K562 (cell line): Measurements from ENCODE around the gene RBMX. TPM values are rescaled to one million over a fixed set of nuclear protein-coding genes. Genes with fewer than 3 reads are reported as not detected.

Source experiments
- BRF2 ChIP-seq: IDR thresholded peaks from 3 replicates; pipeline ENCODE4 v1.6.1; 2011; ENCODE audit warnings: borderline replicate concordance, mild to moderate bottlenecking; ENCODE audit not compliant: insufficient read length, insufficient read depth
- PKNOX1 ChIP-seq: fragments of 450-650 bp; IDR thresholded peaks from 2 replicates; pipeline ENCODE4 v1.6.1; 2016
- SMARCE1 ChIP-seq: fragments of 450-650 bp; IDR thresholded peaks from 2 replicates; pipeline ENCODE4 v1.7.1; 2016; ENCODE audit warnings: mild to moderate bottlenecking
- ZBTB40 ChIP-seq, 2 experiments: fragments of 450-650 bp in 1 of 2; sonication (generic) in 1 of 2; formaldehyde crosslinking in 1 of 2; IDR thresholded peaks; 2 replicates each; pipeline versions ENCODE4 v1.7.1 to v1.9.0; 2016 to 2022; ENCODE audit warnings: inconsistent platforms in 1 of 2, mild to moderate bottlenecking in 1 of 2, missing genetic modification reagents in 1 of 2
- polyA plus RNA-seq, 8 experiments: library from polyadenylated mRNA; depleted of rRNA in 4 of 8; stranded (reverse) in 5 of 8; unstranded in 3 of 8; fragments of >200 nt; fragmentation: Nextera tagmentation in 2 of 8; fragmentation: Illumina TruSeq in 1 of 8; extraction: Ambion mirVana in 2 of 8; extraction: Trizol in 1 of 8; gene quantifications; 2 replicates each; pipeline versions ENCODE4 v1.2.1 to v1.2.3, GENCODE V29; 2011 to 2014; ENCODE audit warnings: inconsistent platforms in 1 of 8, missing spikeins in 1 of 8
- total RNA-seq, 7 experiments: library from RNA; depleted of rRNA in 6 of 7; stranded (reverse); fragments of >200 nt in 6 of 7; fragmentation: Illumina TruSeq in 2 of 7; extraction: Trizol in 2 of 7; gene quantifications; 2 replicates each; pipeline versions ENCODE4 v1.2.1 to v1.2.3, GENCODE V29; 2011 to 2021; ENCODE audit warnings: low replicate concordance in 1 of 7
- TF ChIP-seq, protein P1 (sequence below), 2 experiments: IDR thresholded peaks; 2 replicates each; pipeline ENCODE4 v1.6.1; 2012; ENCODE audit warnings: improper control_type of control experiment in 2 of 2, low read depth in 2 of 2, low read length in 2 of 2, borderline replicate concordance in 1 of 2
- TF ChIP-seq, protein P2 (sequence below), 2 experiments: fragments of 450-650 bp in 1 of 2; IDR thresholded peaks; 2 replicates each; pipeline ENCODE4 v1.6.1; 2011 to 2017; ENCODE audit warnings: low read depth in 2 of 2, antibody characterized with exemption in 1 of 2, borderline replicate concordance in 1 of 2, low read length in 1 of 2, mild to moderate bottlenecking in 1 of 2, mixed read lengths in 1 of 2; ENCODE audit not compliant: control insufficient read depth in 1 of 2

Gene RBMX
- total and polyA plus RNA-seq, 9 of the 15 experiments (the other 6 are each of a cell fraction or from before 2014, with no cell fraction given), result 405 to 671 (median 540) TPM

- TF ChIP-seq ZBTB40 (IDR thresholded peaks at IDR 0.05) (0 out of 2 replicates have a peak, but pooled peaks have one; percentile 52), ZBTB40 (CRISPR knock-in tag; IDR thresholded peaks at IDR 0.05) (no peak), BRF2 (no peak), SMARCE1 (peak; percentile 52; the same call in 1 of the 2 replicates), PKNOX1 (peak; percentile 55)
- TF ChIP-seq, protein P1, sequence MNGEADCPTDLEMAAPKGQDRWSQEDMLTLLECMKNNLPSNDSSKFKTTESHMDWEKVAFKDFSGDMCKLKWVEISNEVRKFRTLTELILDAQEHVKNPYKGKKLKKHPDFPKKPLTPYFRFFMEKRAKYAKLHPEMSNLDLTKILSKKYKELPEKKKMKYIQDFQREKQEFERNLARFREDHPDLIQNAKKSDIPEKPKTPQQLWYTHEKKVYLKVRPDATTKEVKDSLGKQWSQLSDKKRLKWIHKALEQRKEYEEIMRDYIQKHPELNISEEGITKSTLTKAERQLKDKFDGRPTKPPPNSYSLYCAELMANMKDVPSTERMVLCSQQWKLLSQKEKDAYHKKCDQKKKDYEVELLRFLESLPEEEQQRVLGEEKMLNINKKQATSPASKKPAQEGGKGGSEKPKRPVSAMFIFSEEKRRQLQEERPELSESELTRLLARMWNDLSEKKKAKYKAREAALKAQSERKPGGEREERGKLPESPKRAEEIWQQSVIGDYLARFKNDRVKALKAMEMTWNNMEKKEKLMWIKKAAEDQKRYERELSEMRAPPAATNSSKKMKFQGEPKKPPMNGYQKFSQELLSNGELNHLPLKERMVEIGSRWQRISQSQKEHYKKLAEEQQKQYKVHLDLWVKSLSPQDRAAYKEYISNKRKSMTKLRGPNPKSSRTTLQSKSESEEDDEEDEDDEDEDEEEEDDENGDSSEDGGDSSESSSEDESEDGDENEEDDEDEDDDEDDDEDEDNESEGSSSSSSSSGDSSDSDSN (IDR thresholded peaks at IDR 0.05; ENCODE audit: borderline replicate concordance in 1 of 2, low read depth in 2 of 2, low read length in 2 of 2), result 0 out of 4 replicates have a peak, but pooled peaks of 1 of the 2 experiments have one; percentile 39
- TF ChIP-seq, protein P2, sequence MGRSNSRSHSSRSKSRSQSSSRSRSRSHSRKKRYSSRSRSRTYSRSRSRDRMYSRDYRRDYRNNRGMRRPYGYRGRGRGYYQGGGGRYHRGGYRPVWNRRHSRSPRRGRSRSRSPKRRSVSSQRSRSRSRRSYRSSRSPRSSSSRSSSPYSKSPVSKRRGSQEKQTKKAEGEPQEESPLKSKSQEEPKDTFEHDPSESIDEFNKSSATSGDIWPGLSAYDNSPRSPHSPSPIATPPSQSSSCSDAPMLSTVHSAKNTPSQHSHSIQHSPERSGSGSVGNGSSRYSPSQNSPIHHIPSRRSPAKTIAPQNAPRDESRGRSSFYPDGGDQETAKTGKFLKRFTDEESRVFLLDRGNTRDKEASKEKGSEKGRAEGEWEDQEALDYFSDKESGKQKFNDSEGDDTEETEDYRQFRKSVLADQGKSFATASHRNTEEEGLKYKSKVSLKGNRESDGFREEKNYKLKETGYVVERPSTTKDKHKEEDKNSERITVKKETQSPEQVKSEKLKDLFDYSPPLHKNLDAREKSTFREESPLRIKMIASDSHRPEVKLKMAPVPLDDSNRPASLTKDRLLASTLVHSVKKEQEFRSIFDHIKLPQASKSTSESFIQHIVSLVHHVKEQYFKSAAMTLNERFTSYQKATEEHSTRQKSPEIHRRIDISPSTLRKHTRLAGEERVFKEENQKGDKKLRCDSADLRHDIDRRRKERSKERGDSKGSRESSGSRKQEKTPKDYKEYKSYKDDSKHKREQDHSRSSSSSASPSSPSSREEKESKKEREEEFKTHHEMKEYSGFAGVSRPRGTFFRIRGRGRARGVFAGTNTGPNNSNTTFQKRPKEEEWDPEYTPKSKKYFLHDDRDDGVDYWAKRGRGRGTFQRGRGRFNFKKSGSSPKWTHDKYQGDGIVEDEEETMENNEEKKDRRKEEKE (IDR thresholded peaks at IDR 0.05; ENCODE audit: borderline replicate concordance in 1 of 2, control insufficient read depth in 1 of 2, low read depth in 2 of 2, low read length in 1 of 2), result 0 out of 4 replicates have a peak, but pooled peaks of 1 of the 2 experiments have one; percentile 48
Measured at GRCh38 chrX:136909706-136910564, 29.4 kb upstream of the RBMX start (continued).
